Caco-2 (cell line): ENCODE results near the gene DHCR24. TPM values are rescaled to one million over a fixed set of nuclear protein-coding genes. Genes with fewer than 3 reads are reported as not detected.

Source experiments
- BruUV-seq: library from RNA; stranded (reverse); fragments of 400-500 nt; replicated peaks from 2 replicates; lab custom pipeline; 2021; lab: Mats Ljungman, UMichigan
- CTCF ChIA-PET: fragments of 300-600 bp; sonication (Branson Sonifier 250); formaldehyde crosslinking; loops from one replicate; lab custom pipeline; 2022; ENCODE audit warnings: antibody characterized with exemption; lab: Charles Lee
- POLR2A ChIA-PET: fragments of 300-600 bp; sonication (Branson Sonifier 250); formaldehyde crosslinking; loops from one replicate; lab custom pipeline; 2022; ENCODE audit warnings: antibody characterized with exemption; lab: Charles Lee
- DNase-seq, 2 experiments: peaks; one replicate each; pipeline versions ENCODE4 v3.0.0 to v3.0.0-alpha.2; 2020 to 2022
- H3K27me3 ChIP-seq: replicated peaks from 2 replicates; pipeline ENCODE4 v1.6.0; 2011; ENCODE audit warnings: low read length; ENCODE audit not compliant: control insufficient read depth, insufficient read depth
- H3K36me3 ChIP-seq: 2 replicates; pipeline ENCODE4 v1.5.1; 2011; ENCODE audit warnings: low read length; ENCODE audit not compliant: control insufficient read depth, insufficient read depth
- H3K4me1 ChIP-seq: fragments of 250-450 bp; sonication (Bioruptor Pico); 2 replicates; pipeline ENCODE4 v1.5.1; 2020; ENCODE audit warnings: mild to moderate bottlenecking
- H3K4me3 ChIP-seq: 2 replicates; pipeline ENCODE4 v1.5.1; 2011; ENCODE audit warnings: low read depth, mild to moderate bottlenecking, control low read depth, low read length
- H3K9me3 ChIP-seq: fragments of 250-450 bp; sonication (Bioruptor Pico); 2 replicates; pipeline ENCODE4 v1.5.1; 2020; ENCODE audit warnings: mild to moderate bottlenecking, moderate library complexity
- H3K27ac Mint-ChIP-seq: one replicate; pipeline ENCODE4 v1.8.0; 2022; ENCODE audit warnings: mixed read lengths; ENCODE audit not compliant: unreplicated experiment
- H3K27me3 Mint-ChIP-seq: one replicate; pipeline ENCODE4 v1.8.0; 2022; ENCODE audit warnings: mixed read lengths; ENCODE audit not compliant: insufficient read depth, unreplicated experiment
- H3K36me3 Mint-ChIP-seq: one replicate; pipeline ENCODE4 v1.8.0; 2022; ENCODE audit warnings: mild to moderate bottlenecking, mixed read lengths; ENCODE audit not compliant: insufficient read depth, unreplicated experiment
- H3K4me1 Mint-ChIP-seq: one replicate; pipeline ENCODE4 v1.8.0; 2022; ENCODE audit warnings: low read depth, mixed read lengths; ENCODE audit not compliant: unreplicated experiment
- H3K4me3 Mint-ChIP-seq: one replicate; pipeline ENCODE4 v1.8.0; 2022; ENCODE audit warnings: mild to moderate bottlenecking, moderate library complexity, mixed read lengths; ENCODE audit not compliant: unreplicated experiment
- H3K9me3 Mint-ChIP-seq: one replicate; pipeline ENCODE4 v1.8.0; 2022; ENCODE audit warnings: mixed read lengths; ENCODE audit not compliant: unreplicated experiment
- intact Hi-C: fragments of 100-400 bp; cut with micrococcal nuclease; formaldehyde crosslinking; loops from one replicate; pipeline ENCODE4 v1.10.0; 2022; ENCODE audit not compliant: unreplicated experiment
- total RNA-seq: library from RNA; stranded (reverse); gene quantifications from 2 replicates; pipeline ENCODE4 v1.2.3, GENCODE V29; 2022
- TF ChIP-seq, protein P1 (sequence below), 2 experiments: fragments of 200-600 bp in 1 of 2; IDR thresholded peaks; 1 replicate in 1 of 2; 2 replicates in 1 of 2; pipeline versions ENCODE4 v1.5.1 to v1.8.0; 2011 to 2022; ENCODE audit warnings: antibody characterized with exemption in 1 of 2, control low read depth in 1 of 2, inconsistent platforms in 1 of 2, low read depth in 1 of 2, low read length in 1 of 2, mild to moderate bottlenecking in 1 of 2, moderate library complexity in 1 of 2; ENCODE audit not compliant: insufficient read depth in 1 of 2, severe bottlenecking in 1 of 2, unreplicated experiment in 1 of 2

The DHCR24 gene
- total RNA-seq, 1 experiment from 2014 or later = 522 TPM

DNA sequence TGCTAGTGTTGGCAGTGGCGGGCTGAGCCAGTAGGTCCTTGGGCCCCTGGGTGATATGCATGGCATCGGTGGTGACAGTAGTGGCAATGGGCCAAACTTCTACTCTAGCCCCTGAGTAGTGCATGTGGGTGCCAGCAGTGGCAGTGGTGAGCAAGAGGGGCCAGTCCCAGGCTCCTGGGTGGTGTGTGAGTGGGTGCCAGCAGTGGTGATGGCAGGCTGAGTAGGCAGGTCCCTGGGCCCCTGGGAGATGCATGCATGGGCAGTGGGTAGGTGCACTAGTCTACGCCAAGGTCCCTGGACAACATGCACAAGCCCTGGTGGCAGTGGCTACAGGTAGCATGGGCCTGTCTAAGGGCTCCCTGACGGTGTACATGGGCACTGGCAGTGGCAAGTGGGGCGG is 61.3 kb downstream of the DHCR24 start:
- H3K27me3 Mint-ChIP-seq = no peaks in the 10 kb centered on the region
- H3K4me1 ChIP-seq = no peaks in the 10 kb centered on the region
- no peaks in the 10 kb centered on the region for H3K36me3 ChIP-seq
- POLR2A ChIA-PET = no interaction called here
- intact Hi-C loops = no loop called here
- peaks cover 20% of the 10 kb centered on the region for H3K9me3 Mint-ChIP-seq
- H3K9me3 ChIP-seq = no peaks in the 10 kb centered on the region
- no peak overlapping the region for H3K4me3 Mint-ChIP-seq
- no peak overlapping the region for H3K27ac Mint-ChIP-seq
- no peak overlapping the region for H3K4me3 ChIP-seq
- H3K36me3 Mint-ChIP-seq = no peaks in the 10 kb centered on the region
- no TSS peak for BruUV-seq
- no peak for DNase-seq
- H3K4me1 Mint-ChIP-seq = no peaks in the 10 kb centered on the region
- TF ChIP-seq, protein P1, sequence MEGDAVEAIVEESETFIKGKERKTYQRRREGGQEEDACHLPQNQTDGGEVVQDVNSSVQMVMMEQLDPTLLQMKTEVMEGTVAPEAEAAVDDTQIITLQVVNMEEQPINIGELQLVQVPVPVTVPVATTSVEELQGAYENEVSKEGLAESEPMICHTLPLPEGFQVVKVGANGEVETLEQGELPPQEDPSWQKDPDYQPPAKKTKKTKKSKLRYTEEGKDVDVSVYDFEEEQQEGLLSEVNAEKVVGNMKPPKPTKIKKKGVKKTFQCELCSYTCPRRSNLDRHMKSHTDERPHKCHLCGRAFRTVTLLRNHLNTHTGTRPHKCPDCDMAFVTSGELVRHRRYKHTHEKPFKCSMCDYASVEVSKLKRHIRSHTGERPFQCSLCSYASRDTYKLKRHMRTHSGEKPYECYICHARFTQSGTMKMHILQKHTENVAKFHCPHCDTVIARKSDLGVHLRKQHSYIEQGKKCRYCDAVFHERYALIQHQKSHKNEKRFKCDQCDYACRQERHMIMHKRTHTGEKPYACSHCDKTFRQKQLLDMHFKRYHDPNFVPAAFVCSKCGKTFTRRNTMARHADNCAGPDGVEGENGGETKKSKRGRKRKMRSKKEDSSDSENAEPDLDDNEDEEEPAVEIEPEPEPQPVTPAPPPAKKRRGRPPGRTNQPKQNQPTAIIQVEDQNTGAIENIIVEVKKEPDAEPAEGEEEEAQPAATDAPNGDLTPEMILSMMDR (IDR thresholded peaks at IDR 0.05; ENCODE audit: insufficient read depth in 1 of 2, low read depth in 1 of 2, low read length in 1 of 2, severe bottlenecking in 1 of 2, unreplicated experiment in 1 of 2) = no peak
- CTCF ChIA-PET = no interaction called here
- no peaks in the 10 kb centered on the region for H3K27me3 ChIP-seq

DNA sequence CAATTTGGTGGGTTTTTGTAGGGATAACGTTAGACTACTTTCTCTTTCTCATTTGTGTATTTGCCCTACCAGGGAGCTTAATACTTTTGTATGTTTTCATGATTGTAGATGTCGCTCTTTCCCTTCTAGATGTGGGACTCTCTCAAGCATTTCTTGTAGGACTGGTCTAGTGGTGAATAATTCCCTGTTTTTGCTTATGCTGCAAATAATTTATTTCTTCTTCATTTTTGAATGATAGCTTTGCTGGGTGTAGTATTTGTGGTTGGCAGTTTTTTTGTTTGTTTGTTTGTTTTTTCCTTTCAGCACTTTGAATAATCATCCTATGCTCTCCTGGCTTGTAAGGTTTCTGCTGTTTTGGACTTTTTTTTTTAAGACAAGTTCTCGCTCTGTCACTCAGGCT is 63.3 kb downstream of the DHCR24 start:
- H3K4me1 Mint-ChIP-seq = peaks cover 6% of the 10 kb centered on the region
- no peak overlapping the region for H3K27ac Mint-ChIP-seq
- H3K36me3 Mint-ChIP-seq = no peaks in the 10 kb centered on the region
- peaks cover 20% of the 10 kb centered on the region for H3K9me3 Mint-ChIP-seq
- Histone ChIP-seq H3K4me1 (no peaks in the 10 kb centered on the region), H3K9me3 (no peaks in the 10 kb centered on the region), H3K36me3 (no peaks in the 10 kb centered on the region), H3K27me3 (no peaks in the 10 kb centered on the region), H3K4me3 (no peak overlapping the region)
- no peaks in the 10 kb centered on the region for H3K27me3 Mint-ChIP-seq
- ChIA-PET CTCF (no interaction called here), POLR2A (no interaction called here)
- no peak for DNase-seq
- H3K4me3 Mint-ChIP-seq = no peak overlapping the region
- BruUV-seq = no TSS peak
- intact Hi-C loops = no loop called here
- TF ChIP-seq, protein P1 (IDR thresholded peaks at IDR 0.05; ENCODE audit: insufficient read depth in 1 of 2, low read depth in 1 of 2, low read length in 1 of 2, severe bottlenecking in 1 of 2, unreplicated experiment in 1 of 2) = no peak

DNA sequence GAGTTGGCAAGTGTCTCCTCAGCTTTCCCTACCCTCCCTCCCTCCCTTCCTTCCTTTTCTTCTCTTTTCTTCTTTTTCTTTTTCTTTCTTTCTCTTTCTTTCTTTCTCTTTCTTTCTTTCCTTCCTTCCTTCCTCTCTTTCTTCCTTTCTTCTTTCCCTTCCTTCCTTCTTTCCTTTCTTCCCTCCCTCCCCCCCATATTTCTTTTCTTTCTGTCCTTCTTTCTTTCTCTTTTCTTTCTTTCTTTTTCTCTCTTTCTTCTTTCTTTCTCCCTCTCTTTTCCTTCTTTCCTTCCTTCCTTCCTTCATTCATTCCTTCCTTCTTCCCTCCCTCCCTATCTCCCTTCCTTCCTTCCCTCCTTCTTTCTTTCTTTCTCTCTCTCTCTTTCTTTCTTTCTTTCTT is 67.3 kb downstream of the DHCR24 start:
- no TSS peak for BruUV-seq
- DNase-seq = no peak
- Mint-ChIP-seq H3K27ac (no peak overlapping the region), H3K4me3 (no peak overlapping the region), H3K9me3 (peaks cover 11% of the 10 kb centered on the region), H3K36me3 (no peaks in the 10 kb centered on the region), H3K4me1 (peaks cover 13% of the 10 kb centered on the region), H3K27me3 (no peaks in the 10 kb centered on the region)
- Histone ChIP-seq H3K27me3 (no peaks in the 10 kb centered on the region), H3K9me3 (no peaks in the 10 kb centered on the region), H3K4me1 (no peaks in the 10 kb centered on the region), H3K36me3 (no peaks in the 10 kb centered on the region), H3K4me3 (no peak overlapping the region)
- CTCF ChIA-PET = no interaction called here
- TF ChIP-seq, protein P1 (IDR thresholded peaks at IDR 0.05; ENCODE audit: insufficient read depth in 1 of 2, low read depth in 1 of 2, low read length in 1 of 2, severe bottlenecking in 1 of 2, unreplicated experiment in 1 of 2) = no peak
- POLR2A ChIA-PET = no interaction called here
- intact Hi-C loops = no loop called here
